Thyroid gland (tissue), 4 donors: ENCODE results near the gene DTYMK.

ENCODE experiments used
- POLR2A ChIP-seq, 2 donors: fragments of 450-650 bp; IDR thresholded peaks; one replicate each; pipeline ENCODE4 v1.6.1; 2017; ENCODE audit warnings: antibody characterized with exemption in 2 of 2, mild to moderate bottlenecking in 2 of 2, moderate library complexity in 1 of 2
- TF ChIP-seq, protein P1 (sequence below), 6 experiments: fragments of 200-600 bp in 3 of 6; fragments of 450-650 bp in 3 of 6; sonication (generic) in 3 of 6; IDR thresholded peaks; one replicate each; pipeline ENCODE4 v1.5.1; 2016 to 2019; ENCODE audit warnings: antibody characterized with exemption in 6 of 6, mild to moderate bottlenecking in 2 of 6, inconsistent platforms in 1 of 6, moderate library complexity in 1 of 6

DNA sequence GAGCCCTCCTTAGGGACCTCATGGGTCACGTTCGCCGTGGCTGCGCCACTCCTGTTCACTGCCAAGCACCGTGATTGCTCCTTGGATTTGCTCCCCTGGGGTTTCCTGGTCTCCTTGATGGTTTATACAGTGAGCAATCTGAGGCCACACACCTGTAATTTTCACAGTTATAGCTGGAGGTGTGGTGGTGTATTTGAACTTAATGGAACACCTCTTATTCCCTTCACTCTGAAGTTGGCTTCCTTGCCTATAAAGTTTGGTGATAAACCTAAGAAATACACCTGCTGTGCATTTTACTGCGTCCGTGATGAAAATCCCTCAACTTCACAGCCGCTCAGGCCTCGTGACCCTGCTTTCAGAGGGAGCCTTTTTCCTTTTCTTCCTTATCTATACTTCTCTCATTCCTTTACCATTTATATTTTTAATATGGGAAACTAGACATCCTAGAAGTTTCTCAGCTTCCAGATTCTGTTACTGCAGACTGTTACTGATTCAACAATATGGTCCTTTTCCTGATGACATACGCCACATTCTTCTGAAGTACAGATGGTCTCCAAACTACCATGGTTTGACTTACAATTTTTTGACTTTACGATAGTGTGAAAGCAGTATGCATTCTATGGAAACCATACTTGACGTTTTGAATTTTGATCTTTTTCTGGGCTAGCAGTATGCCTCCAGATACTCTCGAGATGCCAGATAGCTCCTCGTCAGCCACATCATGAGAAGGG, 40.5 kb downstream of the DTYMK start:
- TF ChIP-seq, protein P1, sequence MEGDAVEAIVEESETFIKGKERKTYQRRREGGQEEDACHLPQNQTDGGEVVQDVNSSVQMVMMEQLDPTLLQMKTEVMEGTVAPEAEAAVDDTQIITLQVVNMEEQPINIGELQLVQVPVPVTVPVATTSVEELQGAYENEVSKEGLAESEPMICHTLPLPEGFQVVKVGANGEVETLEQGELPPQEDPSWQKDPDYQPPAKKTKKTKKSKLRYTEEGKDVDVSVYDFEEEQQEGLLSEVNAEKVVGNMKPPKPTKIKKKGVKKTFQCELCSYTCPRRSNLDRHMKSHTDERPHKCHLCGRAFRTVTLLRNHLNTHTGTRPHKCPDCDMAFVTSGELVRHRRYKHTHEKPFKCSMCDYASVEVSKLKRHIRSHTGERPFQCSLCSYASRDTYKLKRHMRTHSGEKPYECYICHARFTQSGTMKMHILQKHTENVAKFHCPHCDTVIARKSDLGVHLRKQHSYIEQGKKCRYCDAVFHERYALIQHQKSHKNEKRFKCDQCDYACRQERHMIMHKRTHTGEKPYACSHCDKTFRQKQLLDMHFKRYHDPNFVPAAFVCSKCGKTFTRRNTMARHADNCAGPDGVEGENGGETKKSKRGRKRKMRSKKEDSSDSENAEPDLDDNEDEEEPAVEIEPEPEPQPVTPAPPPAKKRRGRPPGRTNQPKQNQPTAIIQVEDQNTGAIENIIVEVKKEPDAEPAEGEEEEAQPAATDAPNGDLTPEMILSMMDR (IDR thresholded peaks at IDR 0.05) = no peak
- no peak for TF ChIP-seq POLR2A (IDR thresholded peaks at IDR 0.05)
